ENCODE measurements around the gene RIBC2. TPM values are rescaled to one million over a fixed set of nuclear protein-coding genes. Genes with fewer than 3 reads are reported as not detected.
A peak's percentile ranks its signal among the peaks of the same experiment; 100 is the strongest.

Gene RIBC2
- total and polyA plus RNA-seq, 9 of the 15 experiments (the other 6 are each of a cell fraction or from before 2014, with no cell fraction given) = not detected

GRCh38 chr22:45397806-45398205, 15.7 kb upstream of the RIBC2 start:
- Histone ChIP-seq H3K4me1 (replicated peaks in 1 of 2; ENCODE audit: control insufficient read depth in 2 of 2, insufficient read depth in 2 of 2, low read length in 2 of 2) (no peaks in the 10 kb centered on the region), H4K20me1 (replicated peaks; ENCODE audit: control insufficient read depth, insufficient read depth, low read length) (no peaks in the 10 kb centered on the region), H3K4me3 (no peak overlapping the region), H3K27me3 (ENCODE audit: control insufficient read depth in 2 of 2, insufficient read depth in 2 of 2, low read length in 2 of 2) (peaks cover 0 to 11% of the 10 kb centered on the region in 2 experiments; a peak in 3 of 5 replicates), H2AFZ (ENCODE audit: low read depth, low read length) (no peak overlapping the region), H3K36me3 (ENCODE audit: control insufficient read depth, insufficient read depth, low read length) (no peaks in the 10 kb centered on the region), H3K79me2 (ENCODE audit: control insufficient read depth, insufficient read depth, low read length) (no peaks in the 10 kb centered on the region), H3K9me1 (ENCODE audit: control insufficient read depth, insufficient read depth, low read length) (no peaks in the 10 kb centered on the region), H3K27ac (ENCODE audit: extremely low read depth, low read depth, low read length) (no peak overlapping the region), H3K9me3 (replicated peaks; ENCODE audit: control insufficient read depth, insufficient read depth, low read depth, low read length) (no peaks in the 10 kb centered on the region), H3K9ac (ENCODE audit: insufficient read depth in 1 of 2, low read depth in 2 of 2, low read length in 2 of 2) (no peak overlapping the region), H3K4me2 (ENCODE audit: insufficient read depth, low read length) (no peak overlapping the region)
- TF ChIP-seq ZNF518B (CRISPR knock-in tag; IDR thresholded peaks at IDR 0.05) = no peak
- TF ChIP-seq SREBF2 (CRISPR knock-in tag; IDR thresholded peaks at IDR 0.05) = no peak
- TF ChIP-seq CTCF (IDR thresholded peaks at IDR 0.05 in 2 of 3, conservative IDR thresholded peaks at IDR 0.05 in 1 of 3; ENCODE audit: insufficient read depth in 2 of 3, low read depth in 1 of 3, low read length in 3 of 3) = peak in 1 of 3 experiments; percentile 17; a peak in 2 of 6 replicates
- FAIRE-seq = no peak
- CTCF ChIA-PET (ENCODE audit: low intra/inter-chr PET ratio) = no interaction called here
- 0% methylated on average over 5 of the region's 5 CpGs for WGBS (ENCODE audit: insufficient coverage, low coverage, missing lambda C conversion rate)
- DNase-seq (ENCODE audit: extremely low read depth in 1 of 4, low spot score in 3 of 4) = peak in 1 of 4 experiments; percentile 1
- BruUV-seq (replicated peaks) = no TSS peak
- in situ Hi-C loops (cut with MboI) = no loop called here
- POLR2A ChIA-PET = interaction anchor here (0.5 kb wide), 1 partner anchor 256 kb away, joined by 4 read pairs; no protein-coding TSS in a partner anchor
- no peak for ATAC-seq
- intact Hi-C loops (cut with micrococcal nuclease) = no loop called here
